GM23338 (cell line): ENCODE measurements around the gene POLR2F. TPM values are rescaled to one million over a fixed set of nuclear protein-coding genes. Genes with fewer than 3 reads are reported as not detected.

Experiments used
- ATAC-seq: fragments of 200-7000 bp; cut with Tn5 transposase; 3 replicates; pipeline ENCODE4 v1.9.1; 2020
- DNase-seq: peaks from one replicate; pipeline ENCODE4 v3.0.0-alpha.2; 2015; ENCODE audit warnings: low spot score
- H2AFZ ChIP-seq: fragments of 200-600 bp; sonication (generic); 2 replicates; pipeline ENCODE4 v1.8.0; 2016; ENCODE audit warnings: antibody characterized with exemption, mild to moderate bottlenecking, moderate library complexity
- H3F3A ChIP-seq: fragments of 200-600 bp; sonication (generic); replicated peaks from 2 replicates; pipeline ENCODE4 v1.8.0; 2017; ENCODE audit warnings: antibody characterized with exemption, mixed run types, low read depth
- H3K27ac ChIP-seq: fragments of 200-600 bp; sonication (generic); 2 replicates; pipeline ENCODE4 v1.6.1; 2016; ENCODE audit warnings: low read depth
- H3K27me3 ChIP-seq: fragments of 200-600 bp; sonication (generic); 2 replicates; pipeline ENCODE4 v1.8.0; 2016; ENCODE audit warnings: mild to moderate bottlenecking, mixed run types, moderate library complexity; ENCODE audit not compliant: insufficient read depth
- H3K36me3 ChIP-seq: fragments of 200-600 bp; sonication (generic); 2 replicates; pipeline ENCODE4 v1.8.0; 2016; ENCODE audit warnings: mild to moderate bottlenecking; ENCODE audit not compliant: insufficient read depth
- H3K4me1 ChIP-seq: fragments of 200-600 bp; sonication (generic); 2 replicates; pipeline ENCODE4 v1.8.0; 2016; ENCODE audit warnings: mild to moderate bottlenecking, moderate library complexity; ENCODE audit not compliant: insufficient read depth
- H3K4me2 ChIP-seq: fragments of 200-600 bp; sonication (generic); 2 replicates; pipeline ENCODE4 v1.7.1; 2017; ENCODE audit warnings: mixed run types
- H3K4me3 ChIP-seq: fragments of 200-600 bp; sonication (generic); 2 replicates; pipeline ENCODE4 v1.6.1; 2016; ENCODE audit warnings: mixed run types
- H3K79me2 ChIP-seq: fragments of 200-600 bp; sonication (generic); replicated peaks from 2 replicates; pipeline ENCODE4 v1.8.0; 2017; ENCODE audit warnings: mild to moderate bottlenecking; ENCODE audit not compliant: insufficient read depth
- H3K9me2 ChIP-seq: fragments of 200-600 bp; sonication (generic); 2 replicates; pipeline ENCODE4 v1.8.0; 2017; ENCODE audit not compliant: insufficient read depth
- H4K20me1 ChIP-seq: fragments of 200-600 bp; sonication (generic); replicated peaks from 2 replicates; pipeline ENCODE4 v1.8.0; 2017; ENCODE audit warnings: mild to moderate bottlenecking; ENCODE audit not compliant: insufficient read depth
- H3K27ac Mint-ChIP-seq: 2 replicates; pipeline ENCODE4 v1.8.0; 2020; ENCODE audit warnings: inconsistent platforms, mild to moderate bottlenecking, moderate library complexity, mixed read lengths
- H3K27me3 Mint-ChIP-seq: 3 replicates; pipeline ENCODE4 v1.8.0; 2022; ENCODE audit warnings: low read depth, mild to moderate bottlenecking, moderate library complexity, mixed read lengths, inconsistent platforms; ENCODE audit not compliant: insufficient read depth, poor library complexity
- H3K36me3 Mint-ChIP-seq: 3 replicates; pipeline ENCODE4 v1.8.0; 2021; ENCODE audit warnings: low read depth, mild to moderate bottlenecking, inconsistent platforms, moderate library complexity, mixed read lengths
- H3K4me1 Mint-ChIP-seq: 3 replicates; pipeline ENCODE4 v1.8.0; 2020; ENCODE audit warnings: mild to moderate bottlenecking, inconsistent platforms, mixed read lengths
- H3K4me3 Mint-ChIP-seq: 3 replicates; pipeline ENCODE4 v1.8.0; 2021; ENCODE audit warnings: moderate library complexity, mild to moderate bottlenecking, inconsistent platforms, mixed read lengths
- H3K9me3 Mint-ChIP-seq: 3 replicates; pipeline ENCODE4 v1.8.0; 2020; ENCODE audit warnings: moderate library complexity, mild to moderate bottlenecking, inconsistent platforms, mixed read lengths
- CREB1 ChIP-seq: fragments of 250-450 bp; sonication (Bioruptor Pico); IDR thresholded peaks from 2 replicates; pipeline ENCODE4 v1.5.0; 2020; ENCODE audit warnings: low read depth, mild to moderate bottlenecking, moderate library complexity
- ETS1 ChIP-seq: IDR thresholded peaks from 2 replicates; pipeline ENCODE4 v1.6.1; 2016; ENCODE audit warnings: antibody characterized with exemption
- NANOG ChIP-seq: IDR thresholded peaks from 2 replicates; pipeline ENCODE4 v1.6.1; 2016; ENCODE audit warnings: antibody characterized with exemption, borderline replicate concordance
- POLR2AphosphoS5 ChIP-seq: IDR thresholded peaks from 2 replicates; pipeline ENCODE4 v1.6.1; 2016; ENCODE audit warnings: antibody characterized with exemption, low read depth
- STAT1 ChIP-seq: IDR thresholded peaks from one replicate; pipeline ENCODE4 v1.6.1; 2016; ENCODE audit warnings: antibody characterized with exemption; ENCODE audit not compliant: unreplicated experiment
- ZNF114 ChIP-seq: fragments of 250-450 bp; sonication (Bioruptor Pico); IDR thresholded peaks from 2 replicates; pipeline ENCODE4 v1.5.0; 2020; ENCODE audit warnings: mild to moderate bottlenecking, moderate library complexity
- ZNF331 ChIP-seq: fragments of 250-450 bp; sonication (Bioruptor Pico); IDR thresholded peaks from 2 replicates; pipeline ENCODE4 v1.5.0; 2020; ENCODE audit warnings: low read depth, mild to moderate bottlenecking, moderate library complexity
- polyA plus RNA-seq: library from polyadenylated mRNA; unstranded; fragments of >200 nt; fragmentation: Nextera tagmentation; extraction: Ambion mirVana; gene quantifications from 2 replicates; pipeline ENCODE4 v1.2.1, GENCODE V29; 2016
- total RNA-seq: library from RNA; depleted of rRNA; stranded (reverse); fragments of >200 nt; shearing (Covaris generic); gene quantifications from 2 replicates; pipeline ENCODE4 v1.2.3, GENCODE V29; 2014
- TF ChIP-seq, protein P1 (sequence below), 2 experiments: fragments of 200-600 bp in 1 of 2; sonication (generic) in 1 of 2; conservative IDR thresholded peaks; 2 replicates each; pipeline versions ENCODE4 v1.5.1 to v1.6.1; 2016 to 2017; ENCODE audit warnings: antibody characterized with exemption in 2 of 2, low read depth in 2 of 2, mild to moderate bottlenecking in 2 of 2, moderate library complexity in 1 of 2
- TF ChIP-seq, protein P2 (sequence below): IDR thresholded peaks from one replicate; pipeline ENCODE4 v1.6.1; 2018; ENCODE audit warnings: antibody characterized with exemption; ENCODE audit not compliant: unreplicated experiment

Gene POLR2F
- total and polyA plus RNA-seq, 2 experiments from 2014 or later, result 144 to 429 TPM

DNA sequence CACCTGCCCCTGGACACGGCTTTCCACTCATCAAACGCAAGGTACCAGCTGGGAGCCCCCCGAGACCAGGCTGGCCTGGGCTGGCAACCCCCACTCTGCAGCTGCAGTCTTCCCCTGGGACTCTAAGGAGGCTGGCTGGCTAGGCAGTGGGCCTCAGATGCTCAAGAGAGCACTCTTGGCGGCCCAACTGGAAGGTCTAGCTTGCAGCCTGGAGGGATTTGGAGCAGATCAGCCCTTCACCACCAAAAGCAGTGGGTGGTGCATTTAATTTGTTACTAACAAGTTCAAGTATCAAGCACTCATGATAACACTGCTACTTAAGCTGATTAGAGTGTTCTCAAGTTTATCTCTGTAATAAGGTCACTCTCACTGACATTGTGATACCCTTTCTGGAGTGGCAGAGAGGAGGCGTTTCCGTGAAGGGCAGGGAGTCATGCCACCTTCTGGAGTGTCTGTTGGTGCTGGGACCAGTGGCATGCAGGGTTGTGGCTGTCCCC is 21.6 kb upstream of the POLR2F start (continued):
- TF ChIP-seq, protein P1, sequence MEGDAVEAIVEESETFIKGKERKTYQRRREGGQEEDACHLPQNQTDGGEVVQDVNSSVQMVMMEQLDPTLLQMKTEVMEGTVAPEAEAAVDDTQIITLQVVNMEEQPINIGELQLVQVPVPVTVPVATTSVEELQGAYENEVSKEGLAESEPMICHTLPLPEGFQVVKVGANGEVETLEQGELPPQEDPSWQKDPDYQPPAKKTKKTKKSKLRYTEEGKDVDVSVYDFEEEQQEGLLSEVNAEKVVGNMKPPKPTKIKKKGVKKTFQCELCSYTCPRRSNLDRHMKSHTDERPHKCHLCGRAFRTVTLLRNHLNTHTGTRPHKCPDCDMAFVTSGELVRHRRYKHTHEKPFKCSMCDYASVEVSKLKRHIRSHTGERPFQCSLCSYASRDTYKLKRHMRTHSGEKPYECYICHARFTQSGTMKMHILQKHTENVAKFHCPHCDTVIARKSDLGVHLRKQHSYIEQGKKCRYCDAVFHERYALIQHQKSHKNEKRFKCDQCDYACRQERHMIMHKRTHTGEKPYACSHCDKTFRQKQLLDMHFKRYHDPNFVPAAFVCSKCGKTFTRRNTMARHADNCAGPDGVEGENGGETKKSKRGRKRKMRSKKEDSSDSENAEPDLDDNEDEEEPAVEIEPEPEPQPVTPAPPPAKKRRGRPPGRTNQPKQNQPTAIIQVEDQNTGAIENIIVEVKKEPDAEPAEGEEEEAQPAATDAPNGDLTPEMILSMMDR (conservative IDR thresholded peaks at IDR 0.05; ENCODE audit: low read depth in 2 of 2), result no peak

DNA sequence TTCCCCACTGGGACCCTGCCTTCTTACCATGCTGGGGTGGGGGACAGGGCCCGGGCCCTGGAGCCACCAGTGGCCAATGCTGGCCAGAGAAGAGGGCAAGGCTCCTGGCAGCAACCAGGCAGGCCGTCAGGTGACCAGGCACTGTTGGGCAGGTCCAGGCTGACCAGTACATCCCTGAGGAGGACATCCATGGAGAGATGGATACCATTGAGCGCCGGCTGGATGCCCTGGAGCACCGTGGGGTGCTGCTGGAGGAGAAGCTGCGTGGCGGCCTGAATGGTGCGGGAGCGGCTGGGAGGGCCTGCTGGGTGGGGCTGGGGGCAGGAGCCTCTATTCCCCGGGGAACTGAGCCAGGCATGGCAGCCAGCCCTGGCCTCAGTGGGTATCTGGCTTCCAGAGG is 21.1 kb upstream of the POLR2F start:
- no peaks in the 10 kb centered on the region for H3K79me2 ChIP-seq

More for the DNA sequence above, 21.1 kb upstream of the POLR2F start:
- Mint-ChIP-seq H3K27me3 (peaks cover 8% of the 10 kb centered on the region), H3K9me3 (no peaks in the 10 kb centered on the region), H3K4me3 (no peak overlapping the region), H3K27ac (no peak overlapping the region), H3K4me1 (peaks cover 9% of the 10 kb centered on the region), H3K36me3 (peaks cover 18% of the 10 kb centered on the region)
- DNase-seq (no peak), ATAC-seq (no peak)
- H3K4me2 ChIP-seq, result no peak overlapping the region
- H3K36me3 ChIP-seq, result 0 out of 2 replicates have a peak, but pooled peaks cover 2% of the 10 kb centered on the region
- H4K20me1 ChIP-seq, result no peaks in the 10 kb centered on the region; the same call in 1 of the 2 replicates
- 0 out of 2 replicates have a peak, but pooled peaks cover 7% of the 10 kb centered on the region for H3F3A ChIP-seq
- TF ChIP-seq NANOG, result no peak
- TF ChIP-seq ETS1, result no peak
- no peak for TF ChIP-seq STAT1
- TF ChIP-seq CREB1 (CRISPR knock-in tag), result no peak
- no peak for TF ChIP-seq ZNF114
- no peak for TF ChIP-seq POLR2AphosphoS5
- TF ChIP-seq ZNF331 (CRISPR knock-in tag), result no peak
- TF ChIP-seq, protein P2, sequence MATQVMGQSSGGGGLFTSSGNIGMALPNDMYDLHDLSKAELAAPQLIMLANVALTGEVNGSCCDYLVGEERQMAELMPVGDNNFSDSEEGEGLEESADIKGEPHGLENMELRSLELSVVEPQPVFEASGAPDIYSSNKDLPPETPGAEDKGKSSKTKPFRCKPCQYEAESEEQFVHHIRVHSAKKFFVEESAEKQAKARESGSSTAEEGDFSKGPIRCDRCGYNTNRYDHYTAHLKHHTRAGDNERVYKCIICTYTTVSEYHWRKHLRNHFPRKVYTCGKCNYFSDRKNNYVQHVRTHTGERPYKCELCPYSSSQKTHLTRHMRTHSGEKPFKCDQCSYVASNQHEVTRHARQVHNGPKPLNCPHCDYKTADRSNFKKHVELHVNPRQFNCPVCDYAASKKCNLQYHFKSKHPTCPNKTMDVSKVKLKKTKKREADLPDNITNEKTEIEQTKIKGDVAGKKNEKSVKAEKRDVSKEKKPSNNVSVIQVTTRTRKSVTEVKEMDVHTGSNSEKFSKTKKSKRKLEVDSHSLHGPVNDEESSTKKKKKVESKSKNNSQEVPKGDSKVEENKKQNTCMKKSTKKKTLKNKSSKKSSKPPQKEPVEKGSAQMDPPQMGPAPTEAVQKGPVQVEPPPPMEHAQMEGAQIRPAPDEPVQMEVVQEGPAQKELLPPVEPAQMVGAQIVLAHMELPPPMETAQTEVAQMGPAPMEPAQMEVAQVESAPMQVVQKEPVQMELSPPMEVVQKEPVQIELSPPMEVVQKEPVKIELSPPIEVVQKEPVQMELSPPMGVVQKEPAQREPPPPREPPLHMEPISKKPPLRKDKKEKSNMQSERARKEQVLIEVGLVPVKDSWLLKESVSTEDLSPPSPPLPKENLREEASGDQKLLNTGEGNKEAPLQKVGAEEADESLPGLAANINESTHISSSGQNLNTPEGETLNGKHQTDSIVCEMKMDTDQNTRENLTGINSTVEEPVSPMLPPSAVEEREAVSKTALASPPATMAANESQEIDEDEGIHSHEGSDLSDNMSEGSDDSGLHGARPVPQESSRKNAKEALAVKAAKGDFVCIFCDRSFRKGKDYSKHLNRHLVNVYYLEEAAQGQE, result no peak
- no peak overlapping the region for H3K4me3 ChIP-seq
- no peak overlapping the region for H3K27ac ChIP-seq
- no peak overlapping the region for H2AFZ ChIP-seq
- H3K27me3 ChIP-seq, result no peaks in the 10 kb centered on the region
- no peaks in the 10 kb centered on the region for H3K4me1 ChIP-seq
- H3K9me2 ChIP-seq, result no peaks in the 10 kb centered on the region
